ENCODE measurements around the gene WDR33.

Gene WDR33

GRCh38 chr2:127680706-127681287 lies 130.2 kb downstream of the WDR33 start:
- DNase-seq = no peak
- in situ Hi-C loops (cut with MboI; ENCODE audit: low pct_unique_long_range_greater_than_20kb, low sequenced_read_pairs) = no loop called here

GRCh38 chr2:127679680-127680361 lies 131.2 kb downstream of the WDR33 start:
- in situ Hi-C loops (cut with MboI; ENCODE audit: low pct_unique_long_range_greater_than_20kb, low sequenced_read_pairs) = no loop called here
- DNase-seq = no peak

- no peak for DNase-seq
- in situ Hi-C loops (cut with MboI; ENCODE audit: low pct_unique_long_range_greater_than_20kb, low sequenced_read_pairs) = no loop called here
Measured at GRCh38 chr2:127678991-127679390, 132.0 kb downstream of the WDR33 start.

- in situ Hi-C loops (cut with MboI; ENCODE audit: low pct_unique_long_range_greater_than_20kb, low sequenced_read_pairs) = no loop called here
- DNase-seq = no peak
Measured at GRCh38 chr2:127678531-127678930, 132.4 kb downstream of the WDR33 start.

GRCh38 chr2:127676906-127677305 lies 134.1 kb downstream of the WDR33 start:
- DNase-seq = no peak
- in situ Hi-C loops (cut with MboI; ENCODE audit: low pct_unique_long_range_greater_than_20kb, low sequenced_read_pairs) = no loop called here

- DNase-seq = no peak
- in situ Hi-C loops (cut with MboI; ENCODE audit: low pct_unique_long_range_greater_than_20kb, low sequenced_read_pairs) = no loop called here
Measured at GRCh38 chr2:127675331-127676261, 135.4 kb downstream of the WDR33 start, which contains the start of gene LIMS2. Gene LIMS2, minus strand, starts transcription at chr2:127675530. Its CDS starts 506 bp downstream, at chr2:127675024.

- DNase-seq = no peak
- in situ Hi-C loops (cut with MboI; ENCODE audit: low pct_unique_long_range_greater_than_20kb, low sequenced_read_pairs) = no loop called here
Measured at GRCh38 chr2:127674241-127675209, 136.4 kb downstream of the WDR33 start.

- no peak for DNase-seq
- in situ Hi-C loops (cut with MboI; ENCODE audit: low pct_unique_long_range_greater_than_20kb, low sequenced_read_pairs) = no loop called here
Measured at GRCh38 chr2:127673291-127674069, 137.5 kb downstream of the WDR33 start.

- DNase-seq = no peak
- in situ Hi-C loops (cut with MboI; ENCODE audit: low pct_unique_long_range_greater_than_20kb, low sequenced_read_pairs) = no loop called here
Measured at GRCh38 chr2:127672341-127673224, 138.4 kb downstream of the WDR33 start.

GRCh38 chr2:127671557-127672302 lies 139.2 kb downstream of the WDR33 start:
- in situ Hi-C loops (cut with MboI; ENCODE audit: low pct_unique_long_range_greater_than_20kb, low sequenced_read_pairs) = no loop called here
- DNase-seq = no peak

- in situ Hi-C loops (cut with MboI; ENCODE audit: low pct_unique_long_range_greater_than_20kb, low sequenced_read_pairs) = no loop called here
- no peak for DNase-seq
Measured at GRCh38 chr2:127670957-127671290, 140.0 kb downstream of the WDR33 start.

GRCh38 chr2:127670055-127670956 lies 140.7 kb downstream of the WDR33 start:
- no peak for DNase-seq
- in situ Hi-C loops (cut with MboI; ENCODE audit: low pct_unique_long_range_greater_than_20kb, low sequenced_read_pairs) = no loop called here

GRCh38 chr2:127669056-127669455 lies 141.9 kb downstream of the WDR33 start:
- in situ Hi-C loops (cut with MboI; ENCODE audit: low pct_unique_long_range_greater_than_20kb, low sequenced_read_pairs) = no loop called here
- DNase-seq = no peak

- in situ Hi-C loops (cut with MboI; ENCODE audit: low pct_unique_long_range_greater_than_20kb, low sequenced_read_pairs) = no loop called here
- DNase-seq = no peak
Measured at GRCh38 chr2:127665267-127665893, 145.6 kb downstream of the WDR33 start.

- no peak for DNase-seq
- in situ Hi-C loops (cut with MboI; ENCODE audit: low pct_unique_long_range_greater_than_20kb, low sequenced_read_pairs) = no loop called here
Measured at GRCh38 chr2:127664895-127665225, 146.1 kb downstream of the WDR33 start.
